Measurements from ENCODE around the gene HMGN1. TPM values are rescaled to one million over a fixed set of nuclear protein-coding genes. Genes with fewer than 3 reads are reported as not detected.
"Not testable (repeated sequence)": the region's sequence is repeated elsewhere in the genome, so short reads cannot be mapped to it uniquely, and the experiment has no call there.

The HMGN1 gene
- total RNA-seq, 1 donor from 2014 or later, result 198 TPM

- DNase-seq (ENCODE audit: low spot score), result not testable (repeated sequence)
Observed at GRCh38 chr21:39369896-39370288, 21.0 kb upstream of the HMGN1 start.

GRCh38 chr21:39367783-39368182 is 18.9 kb upstream of the HMGN1 start:
- no peak for DNase-seq (ENCODE audit: low spot score)

- no peak for DNase-seq (ENCODE audit: low spot score)
Observed at GRCh38 chr21:39366563-39366962, 17.7 kb upstream of the HMGN1 start.

- DNase-seq (ENCODE audit: low spot score), result no peak
Observed at GRCh38 chr21:39364949-39365348, 16.1 kb upstream of the HMGN1 start.

GRCh38 chr21:39363607-39364555 is 15.0 kb upstream of the HMGN1 start:
- no peak for DNase-seq (ENCODE audit: low spot score)

- no peak for DNase-seq (ENCODE audit: low spot score)
Observed at GRCh38 chr21:39362733-39363132, 13.8 kb upstream of the HMGN1 start.

GRCh38 chr21:39359382-39359781 is 10.5 kb upstream of the HMGN1 start:
- no peak for DNase-seq (ENCODE audit: low spot score)

GRCh38 chr21:39353295-39353694 is 4.4 kb upstream of the HMGN1 start:
- no peak for DNase-seq (ENCODE audit: low spot score)

- DNase-seq (ENCODE audit: low spot score), result no peak
Observed at GRCh38 chr21:39350094-39351005, 1.5 kb upstream of the HMGN1 start.

- DNase-seq (ENCODE audit: low spot score), result peak; percentile 98
Observed at GRCh38 chr21:39349211-39350093, 564 bp upstream of the HMGN1 start.

GRCh38 chr21:39348040-39348354 is 891 bp downstream of the HMGN1 start:
- DNase-seq (ENCODE audit: low spot score), result no peak

GRCh38 chr21:39347537-39347936 is 1.4 kb downstream of the HMGN1 start:
- no peak for DNase-seq (ENCODE audit: low spot score)

- DNase-seq (ENCODE audit: low spot score), result no peak
Observed at GRCh38 chr21:39346671-39347331, 2.1 kb downstream of the HMGN1 start.

GRCh38 chr21:39346206-39346605 is 2.7 kb downstream of the HMGN1 start:
- no peak for DNase-seq (ENCODE audit: low spot score)

- DNase-seq (ENCODE audit: low spot score), result no peak
Observed at GRCh38 chr21:39345440-39345839, 3.4 kb downstream of the HMGN1 start.

GRCh38 chr21:39344848-39345247 is 4.0 kb downstream of the HMGN1 start:
- DNase-seq (ENCODE audit: low spot score), result no peak

GRCh38 chr21:39341249-39341923 is 7.5 kb downstream of the HMGN1 start:
- DNase-seq (ENCODE audit: low spot score), result no peak

- no peak for DNase-seq (ENCODE audit: low spot score)
Observed at GRCh38 chr21:39340687-39341086, 8.2 kb downstream of the HMGN1 start.

GRCh38 chr21:39339231-39339630 is 9.7 kb downstream of the HMGN1 start:
- DNase-seq (ENCODE audit: low spot score), result peak; percentile 72

- DNase-seq (ENCODE audit: low spot score), result no peak
Observed at GRCh38 chr21:39336457-39337008, 12.4 kb downstream of the HMGN1 start.
